Measurements from ENCODE around the gene IFNA2.
"Not testable (repeated sequence)": the region's sequence is repeated elsewhere in the genome, so short reads cannot be mapped to it uniquely, and the experiment has no call there.

IFNA2 gene

DNA sequence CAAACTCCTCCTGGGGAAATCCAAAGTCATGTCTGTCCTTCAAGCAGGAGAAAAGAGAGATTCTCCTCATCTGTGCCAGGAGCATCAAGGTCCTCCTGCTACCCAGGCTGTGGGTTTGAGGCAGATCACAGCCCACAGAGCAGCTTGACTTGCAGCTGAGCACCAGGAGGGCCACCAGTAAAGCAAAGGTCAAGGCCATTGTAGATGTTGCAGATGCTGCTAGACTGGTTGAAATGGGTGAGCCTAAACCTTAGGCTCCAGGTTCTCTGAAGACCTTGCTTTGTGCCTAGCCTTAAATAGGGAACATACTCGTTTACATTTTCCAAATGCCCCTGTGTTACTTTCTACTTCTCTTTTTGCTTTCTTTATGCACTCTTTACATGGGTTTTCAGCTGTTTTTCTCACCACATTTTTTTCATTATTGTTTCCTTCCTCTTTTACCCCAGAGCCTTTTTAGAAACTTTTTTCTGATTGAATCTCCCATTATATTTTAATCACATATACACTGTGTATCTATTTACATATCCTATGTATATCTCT, at the start of gene IFNA2:
Gene IFNA2 (minus strand): TSS at position 268 of the 540 bp plus-strand sequence. CDS start 69 bp downstream, at position 199.
- peak; percentile 13 for DNase-seq (ENCODE audit: extremely low read depth, insufficient read length)
- Histone ChIP-seq H3K27me3 (replicated peaks; ENCODE audit: control insufficient read depth, insufficient read depth, low read length) (no peaks in the 10 kb centered on the region), H3K4me3 (replicated peaks; ENCODE audit: low read depth, low read length) (no peak within 1 kb of the TSS), H3K36me3 (ENCODE audit: control insufficient read depth, insufficient read depth, low read length) (no peaks in the 10 kb centered on the region)
- TF ChIP-seq, protein P1, sequence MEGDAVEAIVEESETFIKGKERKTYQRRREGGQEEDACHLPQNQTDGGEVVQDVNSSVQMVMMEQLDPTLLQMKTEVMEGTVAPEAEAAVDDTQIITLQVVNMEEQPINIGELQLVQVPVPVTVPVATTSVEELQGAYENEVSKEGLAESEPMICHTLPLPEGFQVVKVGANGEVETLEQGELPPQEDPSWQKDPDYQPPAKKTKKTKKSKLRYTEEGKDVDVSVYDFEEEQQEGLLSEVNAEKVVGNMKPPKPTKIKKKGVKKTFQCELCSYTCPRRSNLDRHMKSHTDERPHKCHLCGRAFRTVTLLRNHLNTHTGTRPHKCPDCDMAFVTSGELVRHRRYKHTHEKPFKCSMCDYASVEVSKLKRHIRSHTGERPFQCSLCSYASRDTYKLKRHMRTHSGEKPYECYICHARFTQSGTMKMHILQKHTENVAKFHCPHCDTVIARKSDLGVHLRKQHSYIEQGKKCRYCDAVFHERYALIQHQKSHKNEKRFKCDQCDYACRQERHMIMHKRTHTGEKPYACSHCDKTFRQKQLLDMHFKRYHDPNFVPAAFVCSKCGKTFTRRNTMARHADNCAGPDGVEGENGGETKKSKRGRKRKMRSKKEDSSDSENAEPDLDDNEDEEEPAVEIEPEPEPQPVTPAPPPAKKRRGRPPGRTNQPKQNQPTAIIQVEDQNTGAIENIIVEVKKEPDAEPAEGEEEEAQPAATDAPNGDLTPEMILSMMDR (IDR thresholded peaks at IDR 0.05; ENCODE audit: insufficient read depth, low read length, poor library complexity, severe bottlenecking), result no peak

DNA sequence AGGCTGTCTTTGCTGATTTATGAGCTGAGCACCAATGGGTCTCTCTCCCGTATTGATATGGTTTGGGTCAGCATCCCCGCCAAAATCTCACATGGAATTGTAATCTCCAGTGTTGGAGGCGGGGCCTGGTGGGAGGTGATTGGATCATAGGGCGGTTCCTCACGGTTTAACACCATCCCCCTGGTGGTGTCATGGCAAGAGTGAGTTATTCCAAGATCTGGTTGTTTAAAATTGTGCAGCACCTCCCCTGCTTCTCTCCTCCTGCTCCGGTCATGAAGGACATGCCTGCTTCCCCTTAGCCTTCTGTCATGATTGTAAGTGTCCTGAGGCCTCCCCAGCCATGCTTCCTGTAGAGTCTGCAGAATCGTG, 49.8 kb upstream of the IFNA2 start:
- not testable (repeated sequence) for DNase-seq (ENCODE audit: extremely low read depth, insufficient read length); H3K4me3 ChIP-seq (replicated peaks; ENCODE audit: low read depth, low read length); H3K36me3 ChIP-seq (ENCODE audit: control insufficient read depth, insufficient read depth, low read length); H3K27me3 ChIP-seq (replicated peaks; ENCODE audit: control insufficient read depth, insufficient read depth, low read length)

DNA sequence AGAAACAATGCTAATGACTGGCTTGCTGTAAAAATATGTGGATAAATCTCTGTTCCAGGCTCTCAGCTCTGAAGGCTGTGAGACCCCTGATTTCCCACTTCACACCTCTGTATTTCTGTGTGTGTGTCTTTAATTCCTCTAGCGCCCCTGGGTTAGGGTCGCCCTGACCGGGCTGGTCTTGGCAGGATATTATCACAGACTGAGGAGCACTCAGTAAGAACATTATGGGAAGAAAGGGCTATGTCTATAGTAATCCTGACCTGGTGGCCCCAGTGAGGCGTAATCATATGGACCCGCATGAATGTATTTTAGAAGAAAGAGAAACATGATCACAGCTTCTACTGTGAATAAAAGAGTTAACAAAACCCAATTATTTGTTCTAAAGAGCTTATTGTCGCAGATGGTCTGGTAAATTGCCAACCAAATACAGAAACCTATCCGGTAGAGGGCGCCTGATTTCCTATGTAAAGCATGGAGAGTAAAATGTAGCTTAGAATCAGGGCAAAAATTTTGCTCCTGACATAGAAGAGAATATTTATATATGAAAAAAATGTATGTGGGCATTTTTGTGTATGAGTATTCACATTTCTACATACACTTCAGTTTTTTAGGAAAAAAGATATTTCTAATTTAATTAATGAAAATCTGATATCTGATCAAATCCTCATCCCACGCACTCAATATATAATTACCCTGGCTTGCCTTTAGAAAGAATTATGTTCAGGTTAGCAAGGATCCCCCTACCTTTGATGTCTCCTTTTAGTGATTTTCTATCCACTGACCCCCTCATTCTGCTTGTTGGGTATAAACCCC, 49.2 kb upstream of the IFNA2 start:
- H3K4me3 ChIP-seq (replicated peaks; ENCODE audit: low read depth, low read length), result no peak overlapping the region
- no peaks in the 10 kb centered on the region for H3K36me3 ChIP-seq (ENCODE audit: control insufficient read depth, insufficient read depth, low read length)
- no peaks in the 10 kb centered on the region for H3K27me3 ChIP-seq (replicated peaks; ENCODE audit: control insufficient read depth, insufficient read depth, low read length)
- TF ChIP-seq, protein P1 (IDR thresholded peaks at IDR 0.05; ENCODE audit: insufficient read depth, low read length, poor library complexity, severe bottlenecking), result peak; percentile 70
- no peak for DNase-seq (ENCODE audit: extremely low read depth, insufficient read length)

DNA sequence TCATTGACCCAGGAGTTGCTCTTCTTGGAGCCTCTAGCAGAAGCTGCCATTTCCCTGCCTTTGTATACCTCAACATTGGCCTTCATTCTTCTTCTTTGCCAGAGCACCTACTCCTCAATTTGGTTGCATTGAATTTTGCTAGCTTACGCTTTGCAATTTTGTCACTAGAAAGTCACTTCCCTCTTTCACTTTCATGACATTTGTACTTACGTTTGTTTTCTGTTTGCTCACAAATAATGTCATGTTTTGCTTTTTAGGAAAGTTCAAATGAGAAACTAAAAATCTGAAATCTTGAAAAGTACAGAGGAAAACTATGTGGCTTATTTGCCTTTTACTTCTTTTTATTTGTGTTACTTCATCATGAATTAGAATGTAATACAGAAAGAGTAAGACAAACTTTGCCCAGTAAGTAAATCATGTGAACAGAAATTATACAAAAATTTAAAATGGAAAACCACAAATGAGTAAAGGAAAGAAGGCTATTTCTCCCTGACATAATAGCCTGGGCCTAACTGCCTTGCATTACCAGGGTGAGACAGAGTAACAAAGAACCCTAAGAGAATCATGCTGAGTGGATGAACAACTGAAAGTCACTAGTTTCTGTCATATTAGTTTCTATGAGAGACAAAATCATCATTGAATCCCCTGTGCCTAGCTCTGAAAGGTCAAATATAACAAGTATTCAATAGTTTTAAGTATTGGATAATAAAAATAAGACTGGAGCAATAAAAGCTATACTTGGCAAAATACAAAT, 47.7 kb upstream of the IFNA2 start:
- H3K36me3 ChIP-seq (ENCODE audit: control insufficient read depth, insufficient read depth, low read length), result no peaks in the 10 kb centered on the region
- TF ChIP-seq, protein P1 (IDR thresholded peaks at IDR 0.05; ENCODE audit: insufficient read depth, low read length, poor library complexity, severe bottlenecking), result no peak
- H3K4me3 ChIP-seq (replicated peaks; ENCODE audit: low read depth, low read length), result no peak overlapping the region
- no peaks in the 10 kb centered on the region for H3K27me3 ChIP-seq (replicated peaks; ENCODE audit: control insufficient read depth, insufficient read depth, low read length)
- peak; percentile 22 for DNase-seq (ENCODE audit: extremely low read depth, insufficient read length)

DNA sequence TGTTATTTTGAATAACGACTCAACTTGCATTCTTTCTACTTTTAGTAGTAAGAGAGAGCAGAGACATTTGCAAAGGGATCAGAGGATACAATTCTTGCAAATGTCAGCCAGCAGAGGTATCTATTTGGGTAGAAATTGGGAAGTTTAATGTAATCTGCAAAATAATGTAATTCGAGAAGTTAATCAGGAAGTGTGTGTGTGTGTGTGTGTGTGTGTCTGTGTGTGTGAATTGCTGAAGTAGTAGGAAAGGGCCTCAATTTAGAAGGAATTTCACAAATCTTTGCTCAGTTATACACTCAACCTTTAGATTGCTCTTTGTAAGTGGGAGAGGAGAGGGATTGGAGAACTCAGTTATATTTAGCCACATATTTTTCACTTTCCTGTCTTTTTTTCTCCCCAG, 44.0 kb upstream of the IFNA2 start:
- H3K4me3 ChIP-seq (replicated peaks; ENCODE audit: low read depth, low read length), result no peak overlapping the region
- TF ChIP-seq, protein P1 (IDR thresholded peaks at IDR 0.05; ENCODE audit: insufficient read depth, low read length, poor library complexity, severe bottlenecking), result no peak

DNA sequence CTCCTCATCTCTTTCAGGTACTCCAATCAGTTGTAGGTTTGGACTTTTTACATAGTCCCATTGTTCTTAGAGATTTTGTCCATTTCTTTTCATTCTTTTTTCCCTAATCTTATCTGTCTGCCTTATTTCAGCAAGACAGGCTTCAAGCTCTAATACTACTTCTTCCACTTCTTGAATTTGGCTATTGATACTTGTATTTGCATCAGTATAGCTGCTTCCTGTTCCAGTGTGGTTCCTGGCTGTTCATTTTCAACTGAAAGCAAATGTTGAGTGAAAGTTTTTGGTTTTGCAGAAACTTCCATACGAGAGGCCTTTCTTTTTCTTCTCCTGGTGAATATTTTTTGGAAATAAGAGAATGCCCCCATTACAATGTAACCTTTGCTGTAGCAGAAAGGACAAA, 43.0 kb upstream of the IFNA2 start:
- TF ChIP-seq, protein P1 (IDR thresholded peaks at IDR 0.05; ENCODE audit: insufficient read depth, low read length, poor library complexity, severe bottlenecking), result no peak
- no peaks in the 10 kb centered on the region for H3K27me3 ChIP-seq (replicated peaks; ENCODE audit: control insufficient read depth, insufficient read depth, low read length)
- no peaks in the 10 kb centered on the region for H3K36me3 ChIP-seq (ENCODE audit: control insufficient read depth, insufficient read depth, low read length)
- DNase-seq (ENCODE audit: extremely low read depth, insufficient read length), result no peak
- no peak overlapping the region for H3K4me3 ChIP-seq (replicated peaks; ENCODE audit: low read depth, low read length)

More for the DNA sequence above, 44.0 kb upstream of the IFNA2 start:
- no peaks in the 10 kb centered on the region for H3K27me3 ChIP-seq (replicated peaks; ENCODE audit: control insufficient read depth, insufficient read depth, low read length)
- no peak for DNase-seq (ENCODE audit: extremely low read depth, insufficient read length)
- no peaks in the 10 kb centered on the region for H3K36me3 ChIP-seq (ENCODE audit: control insufficient read depth, insufficient read depth, low read length)
